ENCODE data around the gene ATP10B. TPM values are rescaled to one million over a fixed set of nuclear protein-coding genes. Genes with fewer than 3 reads are reported as not detected.

The ATP10B gene
- polyA plus RNA-seq, 3 donors, result not detected

DNA sequence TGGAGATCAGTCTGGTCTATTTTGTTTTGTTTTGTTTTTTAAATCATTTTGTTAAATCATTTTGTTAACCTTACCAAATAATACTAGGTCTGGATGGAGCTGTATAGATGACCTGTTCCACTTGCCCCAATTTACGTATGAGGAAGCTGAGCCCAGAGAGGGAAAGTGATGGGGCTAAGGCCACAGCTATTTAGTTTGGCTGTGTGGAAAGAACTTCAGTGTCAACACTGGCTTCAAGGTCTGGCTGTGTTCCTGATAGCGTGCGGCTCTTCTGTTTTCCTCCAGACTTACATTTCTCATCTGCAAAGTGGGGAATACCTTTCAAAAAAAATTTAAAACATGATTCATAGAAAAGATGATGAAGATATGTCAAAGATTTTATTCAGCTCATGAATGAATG lies 317.9 kb downstream of the ATP10B start:
- intact Hi-C loops (cut with micrococcal nuclease), result no loop called here
- no CpG with 5 or more reads among the region's 3 CpGs for WGBS (ENCODE audit: insufficient coverage)
- peaks cover 0 to 3% (median 0%) of the 10 kb centered on the region in 7 donors for H3K9me3 Mint-ChIP-seq
- Histone ChIP-seq H3K36me3 (replicated peaks in 1 of 2; ENCODE audit: control insufficient read depth in 1 of 2, insufficient read depth in 2 of 2, low read length in 2 of 2) (no peaks in the 10 kb centered on the region), H3K4me2 (replicated peaks; ENCODE audit: extremely low read depth, low read length, poor library complexity, severe bottlenecking) (no peak overlapping the region), H3K4me3 (replicated peaks in 1 of 3; ENCODE audit: low read depth in 2 of 3, low read length in 3 of 3) (no peak overlapping the region), H3K27ac (ENCODE audit: low read depth in 1 of 2, low read length in 2 of 2) (no peak overlapping the region), H2AFZ (ENCODE audit: insufficient read depth, low read depth, low read length, poor library complexity, severe bottlenecking) (no peak overlapping the region), H3K9ac (ENCODE audit: insufficient read depth, low read length, poor library complexity, severe bottlenecking) (no peak overlapping the region), H3K9me3 (replicated peaks in 1 of 2; ENCODE audit: control insufficient read depth in 1 of 2, insufficient read depth in 1 of 2, low read length in 2 of 2) (no peaks in the 10 kb centered on the region), H3K79me2 (ENCODE audit: insufficient read depth, low read length) (no peaks in the 10 kb centered on the region), H3K4me1 (ENCODE audit: control insufficient read depth in 1 of 2, insufficient read depth in 2 of 2, low read length in 2 of 2) (no peaks in the 10 kb centered on the region), H3K27me3 (ENCODE audit: control insufficient read depth in 2 of 2, insufficient read depth in 2 of 2, low read length in 2 of 2) (no peaks in the 10 kb centered on the region), H4K20me1 (ENCODE audit: insufficient read depth, low read length) (no peaks in the 10 kb centered on the region)
- DNase-seq, result no peak
- no peak for TF ChIP-seq CTCF (IDR thresholded peaks at IDR 0.05)
- H3K27ac Mint-ChIP-seq, result peak overlapping the region in 1 of 7 donors; percentile 20
- no peaks in the 10 kb centered on the region for H3K27me3 Mint-ChIP-seq (ENCODE audit: low read depth in 3 of 3)
- H3K4me3 Mint-ChIP-seq, result no peak overlapping the region
- no peaks in the 10 kb centered on the region for H3K4me1 Mint-ChIP-seq
- H3K36me3 Mint-ChIP-seq, result no peaks in the 10 kb centered on the region

GRCh38 chr5:160525471-160526261 lies 326.3 kb downstream of the ATP10B start:
- no peaks in the 10 kb centered on the region for H3K4me1 Mint-ChIP-seq
- intact Hi-C loops (cut with micrococcal nuclease), result no loop called here
- H2AFZ ChIP-seq (ENCODE audit: insufficient read depth, low read depth, low read length, poor library complexity, severe bottlenecking), result no peak overlapping the region
- no peak for TF ChIP-seq CTCF (IDR thresholded peaks at IDR 0.05)
- H3K36me3 ChIP-seq (replicated peaks in 1 of 2; ENCODE audit: control insufficient read depth in 1 of 2, insufficient read depth in 2 of 2, low read length in 2 of 2), result no peaks in the 10 kb centered on the region
- no peak overlapping the region for H3K4me3 Mint-ChIP-seq
- H3K4me1 ChIP-seq (ENCODE audit: control insufficient read depth in 1 of 2, insufficient read depth in 2 of 2, low read length in 2 of 2), result no peaks in the 10 kb centered on the region
- WGBS (ENCODE audit: insufficient coverage), result 90% methylated on average over 2 of the region's 3 CpGs
- DNase-seq, result no peak
- no peak overlapping the region for H3K9ac ChIP-seq (ENCODE audit: insufficient read depth, low read length, poor library complexity, severe bottlenecking)
- H3K27me3 Mint-ChIP-seq (ENCODE audit: low read depth in 3 of 3), result peaks cover 0 to 2% (median 0%) of the 10 kb centered on the region in 3 donors
- no peaks in the 10 kb centered on the region for H3K9me3 ChIP-seq (replicated peaks in 1 of 2; ENCODE audit: control insufficient read depth in 1 of 2, insufficient read depth in 1 of 2, low read length in 2 of 2)
- H3K36me3 Mint-ChIP-seq, result no peaks in the 10 kb centered on the region
- no peaks in the 10 kb centered on the region for H3K79me2 ChIP-seq (ENCODE audit: insufficient read depth, low read length)
- H3K4me2 ChIP-seq (replicated peaks; ENCODE audit: extremely low read depth, low read length, poor library complexity, severe bottlenecking), result no peak overlapping the region
- H3K4me3 ChIP-seq (replicated peaks in 1 of 3; ENCODE audit: low read depth in 2 of 3, low read length in 3 of 3), result no peak overlapping the region
- H3K27ac ChIP-seq (ENCODE audit: low read depth in 1 of 2, low read length in 2 of 2), result no peak overlapping the region
- no peaks in the 10 kb centered on the region for H3K9me3 Mint-ChIP-seq
- H4K20me1 ChIP-seq (ENCODE audit: insufficient read depth, low read length), result no peaks in the 10 kb centered on the region
- H3K27ac Mint-ChIP-seq, result no peak overlapping the region
- H3K27me3 ChIP-seq (ENCODE audit: control insufficient read depth in 2 of 2, insufficient read depth in 2 of 2, low read length in 2 of 2), result no peaks in the 10 kb centered on the region

Data from CD14-positive monocyte (primary cell).